Measurements from ENCODE around the gene FHIT.
A peak's percentile ranks its signal among the peaks of the same experiment; 100 is the strongest.

The FHIT gene

DNA sequence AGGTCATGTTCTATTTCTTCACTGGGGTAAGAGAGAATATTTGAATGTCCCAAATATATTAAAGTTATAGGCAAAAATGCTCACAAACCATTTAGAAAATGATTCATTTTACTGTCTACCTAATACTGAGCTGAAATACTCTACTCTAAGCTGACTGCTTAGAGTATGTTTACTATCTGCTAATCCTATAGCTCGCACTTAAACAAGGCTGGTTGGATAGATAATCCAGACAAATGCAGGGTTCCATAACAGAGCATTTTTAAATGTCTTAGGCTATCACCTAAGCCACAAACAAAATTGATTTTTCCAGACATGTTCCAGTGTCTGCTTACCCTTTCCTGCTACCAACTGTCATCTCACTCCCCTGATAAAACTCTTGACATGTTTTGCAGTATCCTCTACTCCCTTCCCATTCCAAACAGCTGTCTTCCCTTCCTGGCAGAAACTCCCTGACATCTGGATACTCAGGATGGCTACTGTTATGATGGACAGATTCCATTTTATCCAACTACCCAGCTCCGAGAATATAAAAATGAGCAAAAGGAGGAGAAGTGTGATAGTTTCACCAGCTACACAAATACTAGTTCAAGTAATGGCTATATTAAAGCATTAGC lies 1034.7 kb downstream of the FHIT start:
- no peak for DNase-seq
- Mint-ChIP-seq H3K36me3 (ENCODE audit: low read depth) (no peaks in the 10 kb centered on the region), H3K4me3 (no peak overlapping the region), H3K27me3 (ENCODE audit: low read depth, poor library complexity) (no peaks in the 10 kb centered on the region), H3K9me3 (no peaks in the 10 kb centered on the region), H3K27ac (peak overlapping the region; percentile 70), H3K4me1 (peaks cover 41% of the 10 kb centered on the region)
- TF ChIP-seq CTCF (IDR thresholded peaks at IDR 0.05), result no peak

DNA sequence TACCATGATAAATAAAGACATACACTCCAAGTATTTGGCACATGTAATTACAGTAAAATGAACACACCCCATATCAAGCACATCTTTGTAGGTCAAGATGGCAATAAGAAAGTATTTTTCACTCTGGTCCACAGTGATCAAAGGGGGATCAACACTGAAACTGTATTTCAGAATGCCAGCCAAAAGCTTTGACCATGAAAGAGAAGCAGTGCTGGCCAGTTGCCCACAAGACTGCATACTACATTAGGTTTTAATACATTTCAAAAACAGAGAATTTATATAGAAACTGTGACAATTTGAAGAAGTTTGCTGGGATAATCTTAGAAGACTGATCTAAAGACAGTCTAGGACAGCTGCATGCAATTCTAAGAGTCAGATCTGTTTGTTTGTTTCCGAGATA lies 1035.3 kb downstream of the FHIT start:
- DNase-seq, result no peak
- Mint-ChIP-seq H3K36me3 (ENCODE audit: low read depth) (no peaks in the 10 kb centered on the region), H3K4me1 (peaks cover 35% of the 10 kb centered on the region), H3K4me3 (no peak overlapping the region), H3K27ac (no peak overlapping the region), H3K9me3 (no peaks in the 10 kb centered on the region), H3K27me3 (ENCODE audit: low read depth, poor library complexity) (no peaks in the 10 kb centered on the region)
- no peak for TF ChIP-seq CTCF (IDR thresholded peaks at IDR 0.05)

GRCh38 chr3:60207905-60208304 lies 1043.3 kb downstream of the FHIT start:
- DNase-seq, result no peak
- peaks cover 4% of the 10 kb centered on the region for H3K9me3 Mint-ChIP-seq
- H3K36me3 Mint-ChIP-seq (ENCODE audit: low read depth), result no peaks in the 10 kb centered on the region
- H3K27me3 Mint-ChIP-seq (ENCODE audit: low read depth, poor library complexity), result peaks cover 3% of the 10 kb centered on the region
- no peak for TF ChIP-seq CTCF (IDR thresholded peaks at IDR 0.05)
- peaks cover under 1% of the 10 kb centered on the region for H3K4me1 Mint-ChIP-seq
- no peak overlapping the region for H3K27ac Mint-ChIP-seq
- no peak overlapping the region for H3K4me3 Mint-ChIP-seq

GRCh38 chr3:60206206-60206605 lies 1045.0 kb downstream of the FHIT start:
- peaks cover 3% of the 10 kb centered on the region for H3K27me3 Mint-ChIP-seq (ENCODE audit: low read depth, poor library complexity)
- no peak overlapping the region for H3K27ac Mint-ChIP-seq
- no peaks in the 10 kb centered on the region for H3K36me3 Mint-ChIP-seq (ENCODE audit: low read depth)
- peaks cover 13% of the 10 kb centered on the region for H3K4me1 Mint-ChIP-seq
- peaks cover 4% of the 10 kb centered on the region for H3K9me3 Mint-ChIP-seq
- DNase-seq, result no peak
- no peak overlapping the region for H3K4me3 Mint-ChIP-seq
- TF ChIP-seq CTCF (IDR thresholded peaks at IDR 0.05), result no peak

GRCh38 chr3:60202052-60202726 lies 1049.1 kb downstream of the FHIT start:
- H3K27ac Mint-ChIP-seq, result no peak overlapping the region
- peaks cover 13% of the 10 kb centered on the region for H3K4me1 Mint-ChIP-seq
- H3K9me3 Mint-ChIP-seq, result peaks cover 4% of the 10 kb centered on the region
- no peak for DNase-seq
- no peaks in the 10 kb centered on the region for H3K36me3 Mint-ChIP-seq (ENCODE audit: low read depth)
- no peak overlapping the region for H3K4me3 Mint-ChIP-seq
- TF ChIP-seq CTCF (IDR thresholded peaks at IDR 0.05), result no peak
- no peaks in the 10 kb centered on the region for H3K27me3 Mint-ChIP-seq (ENCODE audit: low read depth, poor library complexity)

- Mint-ChIP-seq H3K9me3 (no peaks in the 10 kb centered on the region), H3K4me1 (peaks cover 13% of the 10 kb centered on the region), H3K36me3 (ENCODE audit: low read depth) (no peaks in the 10 kb centered on the region), H3K27ac (no peak overlapping the region), H3K4me3 (no peak overlapping the region), H3K27me3 (ENCODE audit: low read depth, poor library complexity) (peaks cover 2% of the 10 kb centered on the region)
- DNase-seq, result no peak
- no peak for TF ChIP-seq CTCF (IDR thresholded peaks at IDR 0.05)
Observed at GRCh38 chr3:60199306-60199705, 1051.9 kb downstream of the FHIT start.
